K562 (cell line): ENCODE results near the gene CREB3L2. TPM values are rescaled to one million over a fixed set of nuclear protein-coding genes. Genes with fewer than 3 reads are reported as not detected.

Experiments used
- ARNT ChIP-seq, 2 experiments: fragments of 450-650 bp; IDR thresholded peaks; 2 replicates each; pipeline ENCODE4 v1.6.1; 2016; ENCODE audit warnings: mild to moderate bottlenecking in 1 of 2
- C11orf30 ChIP-seq: fragments of 450-650 bp; IDR thresholded peaks from 2 replicates; pipeline ENCODE4 v1.6.1; 2016; ENCODE audit warnings: low read depth, mild to moderate bottlenecking
- CBX3 ChIP-seq, 2 experiments: IDR thresholded peaks; 1 replicate in 1 of 2; 2 replicates in 1 of 2; pipeline ENCODE4 v1.6.1; 2012; ENCODE audit warnings: inconsistent platforms in 2 of 2, low read length in 2 of 2, borderline replicate concordance in 1 of 2, control low read depth in 1 of 2
- CHD4 ChIP-seq: fragments of 200-600 bp; sonication (generic); IDR thresholded peaks from 3 replicates; pipeline ENCODE4 v1.6.1; 2012; ENCODE audit warnings: low read depth, mild to moderate bottlenecking, mixed read lengths, low read length, inconsistent platforms; ENCODE audit not compliant: insufficient read depth, insufficient replicate concordance, poor library complexity, severe bottlenecking
- FOSL1 ChIP-seq: fragments of 200-800 bp; sonication (Bioruptor generic); conservative IDR thresholded peaks from 2 replicates; pipeline ENCODE4 v1.6.1; 2016; ENCODE audit warnings: missing genetic modification characterization, missing compliant biosample characterization
- FOXM1 ChIP-seq, 2 experiments: fragments of 450-650 bp in 1 of 2; sonication (generic) in 1 of 2; formaldehyde crosslinking in 1 of 2; IDR thresholded peaks; 2 replicates each; pipeline versions ENCODE4 v1.6.1 to v1.9.0; 2017 to 2022; ENCODE audit warnings: low read depth in 2 of 2, mild to moderate bottlenecking in 2 of 2, missing genetic modification reagents in 1 of 2, moderate library complexity in 1 of 2
- JUN ChIP-seq, 2 experiments: sonication (generic) in 1 of 2; formaldehyde crosslinking in 1 of 2; IDR thresholded peaks; 2 replicates each; pipeline versions ENCODE4 v1.6.1 to v1.8.0; 2012 to 2022; ENCODE audit warnings: borderline replicate concordance in 2 of 2, mild to moderate bottlenecking in 2 of 2, improper control_type of control experiment in 1 of 2, low read depth in 1 of 2, low read length in 1 of 2, missing genetic modification reagents in 1 of 2
- JUNB ChIP-seq: fragments of 450-650 bp; formaldehyde crosslinking; conservative IDR thresholded peaks from 2 replicates; pipeline ENCODE4 v1.4.0; 2020; ENCODE audit warnings: mild to moderate bottlenecking
- L3MBTL2 ChIP-seq: fragments of 450-650 bp; IDR thresholded peaks from 2 replicates; pipeline ENCODE4 v1.6.1; 2016; ENCODE audit warnings: mild to moderate bottlenecking, moderate library complexity
- MIER1 ChIP-seq: fragments of 450-650 bp; IDR thresholded peaks from 2 replicates; pipeline ENCODE4 v1.6.1; 2016; ENCODE audit warnings: antibody characterized with exemption, mild to moderate bottlenecking, low read depth
- NCOR1 ChIP-seq: fragments of 450-650 bp; IDR thresholded peaks from 2 replicates; pipeline ENCODE4 v1.6.1; 2016; ENCODE audit warnings: mild to moderate bottlenecking, moderate library complexity
- NKRF ChIP-seq: fragments of 450-650 bp; IDR thresholded peaks from 2 replicates; pipeline ENCODE4 v1.6.1; 2016; ENCODE audit warnings: borderline replicate concordance
- SIN3A ChIP-seq, 2 experiments: fragments of 150-350 bp in 1 of 2; IDR thresholded peaks; 2 replicates each; pipeline ENCODE4 v1.6.1; 2011 to 2016; ENCODE audit warnings: borderline replicate concordance in 2 of 2, low read depth in 2 of 2, low read length in 2 of 2, mild to moderate bottlenecking in 2 of 2, moderate library complexity in 2 of 2; ENCODE audit not compliant: control insufficient read depth in 1 of 2
- TAF15 ChIP-seq: fragments of 200-400 bp; formaldehyde crosslinking; IDR thresholded peaks from 2 replicates; pipeline ENCODE4 v1.6.1; 2017; ENCODE audit warnings: mild to moderate bottlenecking, low read depth, low read length, moderate library complexity
- ZFP30 ChIP-seq: fragments of 250-450 bp; sonication (Bioruptor Pico); IDR thresholded peaks from 2 replicates; pipeline ENCODE4 v1.8.0; 2022; ENCODE audit warnings: moderate library complexity, mild to moderate bottlenecking, inconsistent platforms, borderline replicate concordance
- ZNF134 ChIP-seq: fragments of 250-450 bp; sonication (Bioruptor Pico); conservative IDR thresholded peaks from 2 replicates; pipeline ENCODE4 v1.4.0; 2020
- ZNF140 ChIP-seq: fragments of 250-450 bp; sonication (Bioruptor Pico); IDR thresholded peaks from 2 replicates; pipeline ENCODE4 v1.8.0; 2021; ENCODE audit warnings: moderate library complexity, mild to moderate bottlenecking, inconsistent platforms
- ZNF324 ChIP-seq: fragments of 250-450 bp; sonication (Bioruptor Pico); IDR thresholded peaks from 2 replicates; pipeline ENCODE4 v1.4.0; 2020; ENCODE audit warnings: mild to moderate bottlenecking
- ZNF511 ChIP-seq: sonication (generic); formaldehyde crosslinking; IDR thresholded peaks from 2 replicates; pipeline ENCODE4 v1.8.0; 2022; ENCODE audit warnings: mild to moderate bottlenecking, missing genetic modification reagents
- polyA plus RNA-seq, 8 experiments: library from polyadenylated mRNA; depleted of rRNA in 4 of 8; stranded (reverse) in 5 of 8; unstranded in 3 of 8; fragments of >200 nt; fragmentation: Nextera tagmentation in 2 of 8; fragmentation: Illumina TruSeq in 1 of 8; extraction: Ambion mirVana in 2 of 8; extraction: Trizol in 1 of 8; gene quantifications; 2 replicates each; pipeline versions ENCODE4 v1.2.1 to v1.2.3, GENCODE V29; 2011 to 2014; ENCODE audit warnings: inconsistent platforms in 1 of 8, missing spikeins in 1 of 8
- total RNA-seq, 7 experiments: library from RNA; depleted of rRNA in 6 of 7; stranded (reverse); fragments of >200 nt in 6 of 7; fragmentation: Illumina TruSeq in 2 of 7; extraction: Trizol in 2 of 7; gene quantifications; 2 replicates each; pipeline versions ENCODE4 v1.2.1 to v1.2.3, GENCODE V29; 2011 to 2021; ENCODE audit warnings: low replicate concordance in 1 of 7

The CREB3L2 gene
- total and polyA plus RNA-seq, 9 of the 15 experiments (the other 6 are each of a cell fraction or from before 2014, with no cell fraction given): 7.1 to 45.6 (median 15.8) TPM

GRCh38 chr7:137992104-137992549 lies 9.8 kb downstream of the CREB3L2 start (continued):
- TF ChIP-seq SIN3A (IDR thresholded peaks at IDR 0.05; ENCODE audit: borderline replicate concordance in 2 of 2, control insufficient read depth in 1 of 2, low read depth in 2 of 2, low read length in 2 of 2): no peak
- TF ChIP-seq MIER1: no peak
- TF ChIP-seq ZNF134: no peak
- TF ChIP-seq C11orf30: peak; percentile 94
- no peak for TF ChIP-seq FOXM1 (IDR thresholded peaks at IDR 0.05; ENCODE audit: low read depth)
- TF ChIP-seq FOXM1 (CRISPR knock-in tag; IDR thresholded peaks at IDR 0.05; ENCODE audit: low read depth): no peak
- TF ChIP-seq NCOR1: peak; percentile 65
- TF ChIP-seq NKRF: no peak; the same call in 1 of the 2 replicates
- peak; percentile 37; the same call in 1 of the 2 replicates for TF ChIP-seq L3MBTL2
- no peak for TF ChIP-seq ZNF140 (CRISPR knock-in tag)
- peak in 1 of 2 experiments; percentile 42; a peak in 1 of 4 replicates for TF ChIP-seq ARNT (IDR thresholded peaks at IDR 0.05)
- TF ChIP-seq CBX3 (IDR thresholded peaks at IDR 0.05; ENCODE audit: borderline replicate concordance in 1 of 2, low read length in 2 of 2): peak in 1 of 2 experiments; percentile 66; a peak in 1 of 3 replicates
- peak; percentile 83 for TF ChIP-seq JUN (IDR thresholded peaks at IDR 0.05; ENCODE audit: borderline replicate concordance, low read depth, low read length)
- TF ChIP-seq JUN (CRISPR knock-in tag; IDR thresholded peaks at IDR 0.05; ENCODE audit: borderline replicate concordance): no peak
- TF ChIP-seq JUNB (CRISPR knock-in tag): no peak
- no peak for TF ChIP-seq ZFP30 (CRISPR knock-in tag)
- TF ChIP-seq ZNF511 (CRISPR knock-in tag): no peak
- peak; percentile 94 for TF ChIP-seq FOSL1
- no peak for TF ChIP-seq ZNF324
- TF ChIP-seq CHD4: no peak
- TF ChIP-seq TAF15: no peak
